ENCODE data around the gene LRRC3.

- no peak for TF ChIP-seq CTCF (IDR thresholded peaks at IDR 0.05)
- no peak for TF ChIP-seq POLR2A (IDR thresholded peaks at IDR 0.05)
Observed at GRCh38 chr21:44483288-44484237, 28.3 kb downstream of the LRRC3 start.

All from adrenal gland (tissue), 5 donors.